Neural cell (in vitro differentiated cells): ENCODE results near the gene CEP85L. TPM values are rescaled to one million over a fixed set of nuclear protein-coding genes. Genes with fewer than 3 reads are reported as not detected.

Experiments
- H2AFZ ChIP-seq: fragments of 200-600, 300-800 bp; sonication (generic), shearing (Covaris generic); 2 replicates; pipeline ENCODE4 v1.6.0; 2014; ENCODE audit warnings: low read depth, mild to moderate bottlenecking, antibody characterized with exemption, low read length, moderate library complexity
- H3F3A ChIP-seq: fragments of 200-600 bp; shearing (Covaris generic); 2 replicates; pipeline ENCODE4 v1.6.1; 2016; ENCODE audit warnings: mild to moderate bottlenecking, moderate library complexity, mixed read lengths, antibody characterized with exemption, low read length; ENCODE audit not compliant: insufficient read depth, poor library complexity, severe bottlenecking
- H3K27ac ChIP-seq: fragments of 200-600, 300-800 bp; sonication (generic), shearing (Covaris generic); 2 replicates; pipeline ENCODE4 v1.5.1; 2014; ENCODE audit warnings: mild to moderate bottlenecking, low read length, moderate library complexity
- H3K27me3 ChIP-seq: fragments of 300-800, 200-600 bp; sonication (generic), shearing (Covaris generic); 2 replicates; pipeline ENCODE4 v1.6.0; 2014; ENCODE audit warnings: mild to moderate bottlenecking, low read depth, low read length, moderate library complexity; ENCODE audit not compliant: insufficient read depth
- H3K36me3 ChIP-seq: fragments of 300-800, 200-600 bp; sonication (generic), shearing (Covaris generic); 2 replicates; pipeline ENCODE4 v1.5.1; 2014; ENCODE audit warnings: mild to moderate bottlenecking, antibody characterized with exemption, low read length, moderate library complexity; ENCODE audit not compliant: insufficient read depth
- H3K4me2 ChIP-seq: fragments of 300-800, 200-600 bp; sonication (generic), shearing (Covaris generic); 2 replicates; pipeline ENCODE4 v1.6.0; 2014; ENCODE audit warnings: mild to moderate bottlenecking, low read length
- H3K4me3 ChIP-seq: fragments of 300-800, 200-600 bp; sonication (generic), shearing (Covaris generic); 2 replicates; pipeline ENCODE4 v1.5.1; 2014; ENCODE audit warnings: mild to moderate bottlenecking, low read length, moderate library complexity
- H3K79me2 ChIP-seq: fragments of 200-600 bp; shearing (Covaris generic); replicated peaks from 2 replicates; pipeline ENCODE4 v1.6.0; 2014; ENCODE audit warnings: mild to moderate bottlenecking, low read length, moderate library complexity; ENCODE audit not compliant: insufficient read depth
- H3K9ac ChIP-seq: fragments of 300-800, 200-600 bp; sonication (generic), shearing (Covaris generic); 2 replicates; pipeline ENCODE4 v1.6.1; 2016; ENCODE audit warnings: mild to moderate bottlenecking, low read length, mixed read lengths
- H3K9me2 ChIP-seq: fragments of 200-600 bp; shearing (Covaris generic); 2 replicates; pipeline ENCODE4 v1.6.1; 2016; ENCODE audit warnings: mild to moderate bottlenecking, low read length, mixed read lengths; ENCODE audit not compliant: insufficient read depth
- H3K9me3 ChIP-seq: fragments of 200-600, 300-800 bp; sonication (generic), shearing (Covaris generic); 2 replicates; pipeline ENCODE4 v1.6.1; 2016; ENCODE audit warnings: mild to moderate bottlenecking, mixed run types, low read length, moderate library complexity, mixed read lengths
- H4K20me1 ChIP-seq: fragments of 200-600 bp; shearing (Covaris generic); 2 replicates; pipeline ENCODE4 v1.6.1; 2016; ENCODE audit warnings: mild to moderate bottlenecking, mixed run types; ENCODE audit not compliant: insufficient read depth
- CTCF ChIP-seq: fragments of 450-650 bp; IDR thresholded peaks from 2 replicates; pipeline ENCODE4 v1.5.1; 2014; ENCODE audit warnings: antibody characterized with exemption, mild to moderate bottlenecking, moderate library complexity; ENCODE audit not compliant: poor library complexity, severe bottlenecking
- EP300 ChIP-seq: fragments of 450-650 bp; conservative IDR thresholded peaks from 2 replicates; pipeline ENCODE4 v1.6.1; 2014; ENCODE audit warnings: antibody characterized with exemption, mild to moderate bottlenecking, moderate library complexity; ENCODE audit not compliant: poor library complexity, severe bottlenecking
- EZH2 ChIP-seq: fragments of 200-600, 300-800 bp; shearing (Covaris generic), sonication (generic); IDR thresholded peaks from 2 replicates; pipeline ENCODE4 v1.6.1; 2014; ENCODE audit warnings: antibody characterized with exemption, low read length, borderline replicate concordance, mild to moderate bottlenecking; ENCODE audit not compliant: insufficient read depth, poor library complexity, severe bottlenecking
- MXI1 ChIP-seq: fragments of 450-650 bp; conservative IDR thresholded peaks from 2 replicates; pipeline ENCODE4 v1.6.1; 2014; ENCODE audit warnings: antibody characterized with exemption, mild to moderate bottlenecking; ENCODE audit not compliant: poor library complexity, severe bottlenecking
- POLR2AphosphoS5 ChIP-seq: IDR thresholded peaks from 2 replicates; pipeline ENCODE4 v1.6.1; 2012
- RAD21 ChIP-seq: fragments of 450-650 bp; conservative IDR thresholded peaks from 2 replicates; pipeline ENCODE4 v1.6.1; 2014; ENCODE audit warnings: antibody characterized with exemption, mild to moderate bottlenecking, moderate library complexity
- REST ChIP-seq: IDR thresholded peaks from 2 replicates; pipeline ENCODE4 v1.6.1; 2012; ENCODE audit warnings: borderline replicate concordance
- SMC3 ChIP-seq: fragments of 450-650 bp; conservative IDR thresholded peaks from 2 replicates; pipeline ENCODE4 v1.6.1; 2014; ENCODE audit warnings: antibody characterized with exemption, mild to moderate bottlenecking, moderate library complexity; ENCODE audit not compliant: poor library complexity
- TAF1 ChIP-seq: IDR thresholded peaks from 2 replicates; pipeline ENCODE4 v1.6.1; 2012; ENCODE audit warnings: low read depth
- polyA plus RNA-seq: library from polyadenylated mRNA; depleted of rRNA; stranded (reverse); fragments of >200 nt; gene quantifications from 2 replicates; pipeline ENCODE4 v1.2.3, GENCODE V29; 2014

CEP85L gene
- polyA plus RNA-seq, 1 donor from 2014 or later, result 17.0 TPM

- no peak overlapping the region for H3K27ac ChIP-seq
- H3K79me2 ChIP-seq, result peaks cover 3% of the 10 kb centered on the region
- H3K9me3 ChIP-seq, result no peaks in the 10 kb centered on the region
- H3K27me3 ChIP-seq, result no peaks in the 10 kb centered on the region
- no peak overlapping the region for H2AFZ ChIP-seq
- TF ChIP-seq MXI1 (no peak), EZH2 (no peak), POLR2AphosphoS5 (no peak), REST (no peak), TAF1 (no peak), EP300 (no peak), SMC3 (no peak), RAD21 (no peak), CTCF (no peak)
- no peaks in the 10 kb centered on the region for H3F3A ChIP-seq
- H3K9ac ChIP-seq, result no peak overlapping the region
- H3K4me2 ChIP-seq, result no peak overlapping the region
- H3K4me3 ChIP-seq, result no peak overlapping the region
- no peaks in the 10 kb centered on the region for H3K36me3 ChIP-seq
- H4K20me1 ChIP-seq, result no peaks in the 10 kb centered on the region
- no peaks in the 10 kb centered on the region for H3K9me2 ChIP-seq
Observed at GRCh38 chr6:118514689-118515088, 136.7 kb downstream of the CEP85L start.

GRCh38 chr6:118511930-118512715, 139.3 kb downstream of the CEP85L start:
- no peaks in the 10 kb centered on the region for H3K9me2 ChIP-seq
- no peaks in the 10 kb centered on the region for H3K9me3 ChIP-seq
- H2AFZ ChIP-seq, result no peak overlapping the region
- H3K36me3 ChIP-seq, result no peaks in the 10 kb centered on the region
- H3K9ac ChIP-seq, result no peak overlapping the region
- no peaks in the 10 kb centered on the region for H4K20me1 ChIP-seq
- peaks cover 3% of the 10 kb centered on the region for H3K79me2 ChIP-seq
- H3K4me2 ChIP-seq, result no peak overlapping the region
- no peak overlapping the region for H3K27ac ChIP-seq
- TF ChIP-seq MXI1, result no peak
- TF ChIP-seq REST, result no peak
- no peaks in the 10 kb centered on the region for H3K27me3 ChIP-seq
- no peaks in the 10 kb centered on the region for H3F3A ChIP-seq
- no peak overlapping the region for H3K4me3 ChIP-seq
